Esophagus (tissue), 2 donors: ENCODE results near the gene HLCS. TPM values are rescaled to one million over a fixed set of nuclear protein-coding genes. Genes with fewer than 3 reads are reported as not detected.

Experiments used
- H3K27ac ChIP-seq, 2 donors: one replicate each; pipeline ENCODE4 v1.5.1; 2013; ENCODE audit warnings: low read depth in 2 of 2, mild to moderate bottlenecking in 2 of 2, inconsistent platforms in 1 of 2, low read length in 1 of 2, moderate library complexity in 1 of 2
- H3K27me3 ChIP-seq, 2 donors: one replicate each; pipeline ENCODE4 v1.6.1; 2013; ENCODE audit warnings: low read length in 2 of 2, control low read depth in 1 of 2, mild to moderate bottlenecking in 1 of 2; ENCODE audit not compliant: insufficient read depth in 2 of 2, control insufficient read depth in 1 of 2
- H3K36me3 ChIP-seq, 2 donors: one replicate each; pipeline ENCODE4 v1.6.1; 2013; ENCODE audit warnings: low read length in 1 of 2; ENCODE audit not compliant: control insufficient read depth in 2 of 2, insufficient read depth in 2 of 2
- H3K4me1 ChIP-seq, 2 donors: one replicate each; pipeline ENCODE4 v1.6.1; 2013; ENCODE audit warnings: low read length in 1 of 2; ENCODE audit not compliant: control insufficient read depth in 2 of 2, insufficient read depth in 2 of 2
- H3K4me3 ChIP-seq, 2 donors: one replicate each; pipeline ENCODE4 v1.5.1; 2013; ENCODE audit warnings: low read length in 2 of 2, mild to moderate bottlenecking in 2 of 2, low read depth in 1 of 2, moderate library complexity in 1 of 2
- H3K9me3 ChIP-seq, 2 donors: one replicate each; pipeline ENCODE4 v1.6.1; 2013; ENCODE audit warnings: mild to moderate bottlenecking in 2 of 2, low read depth in 1 of 2, low read length in 1 of 2, moderate library complexity in 1 of 2; ENCODE audit not compliant: control insufficient read depth in 2 of 2, insufficient read depth in 1 of 2
- WGBS, 2 donors: extraction: QIAGEN DNeasy Blood & Tissue Kit; methylation state at CpG; one replicate each; pipeline ENCODE4 v1.1.7; 2013; 5-methylcytosine and 5-hydroxymethylcytosine counted together
- polyA plus RNA-seq, 2 donors: library from polyadenylated mRNA; stranded (reverse); fragments of 200-250 nt; gene quantifications; one replicate each; pipeline ENCODE4 v1.2.3, GENCODE V29; 2013
- donor health status: healthy with polysubstance abuse.
- donor health status: Bipolar disorder and iron deficiency.

The HLCS gene
- polyA plus RNA-seq, 2 donors: 3.9 to 4.8 TPM

- Histone ChIP-seq H3K4me3 (no peak overlapping the region), H3K27me3 (no peaks in the 10 kb centered on the region)
- WGBS, 2 donors: 68 to 72% methylated on average over 30 of the region's 30 CpGs
These were observed 235.9 kb downstream of the HLCS start for GRCh38 chr21:36730291-36731281.

GRCh38 chr21:36729310-36729970 lies 237.0 kb downstream of the HLCS start:
- H3K36me3 ChIP-seq: peaks cover 0 to 25% of the 10 kb centered on the region in 2 donors
- H3K27ac ChIP-seq: no peak overlapping the region
- no peaks in the 10 kb centered on the region for H3K27me3 ChIP-seq
- no peaks in the 10 kb centered on the region for H3K4me1 ChIP-seq
- 83 to 87% methylated on average over 18 of the region's 18 CpGs for WGBS, 2 donors
- no peak overlapping the region for H3K4me3 ChIP-seq
- H3K9me3 ChIP-seq: no peaks in the 10 kb centered on the region

More at GRCh38 chr21:36730291-36731281, 235.9 kb downstream of the HLCS start:
- Histone ChIP-seq H3K36me3 (peaks cover 0 to 34% of the 10 kb centered on the region in 2 donors), H3K27ac (no peak overlapping the region), H3K4me1 (no peaks in the 10 kb centered on the region), H3K9me3 (no peaks in the 10 kb centered on the region)

GRCh38 chr21:36728371-36729111 lies 237.9 kb downstream of the HLCS start:
- no peak overlapping the region for H3K4me3 ChIP-seq
- H3K9me3 ChIP-seq: no peaks in the 10 kb centered on the region
- H3K36me3 ChIP-seq: peaks cover 0 to 25% of the 10 kb centered on the region in 2 donors
- 67 to 77% methylated on average over 14 of the region's 14 CpGs for WGBS, 2 donors
- H3K27ac ChIP-seq: no peak overlapping the region
- H3K27me3 ChIP-seq: no peaks in the 10 kb centered on the region
- H3K4me1 ChIP-seq: no peaks in the 10 kb centered on the region

GRCh38 chr21:36727866-36728265 lies 238.6 kb downstream of the HLCS start:
- H3K27ac ChIP-seq: no peak overlapping the region
- WGBS, 2 donors: 78 to 87% methylated on average over 6 of the region's 6 CpGs
- H3K27me3 ChIP-seq: no peaks in the 10 kb centered on the region
- H3K36me3 ChIP-seq: peaks cover 0 to 25% of the 10 kb centered on the region in 2 donors
- no peaks in the 10 kb centered on the region for H3K4me1 ChIP-seq
- no peak overlapping the region for H3K4me3 ChIP-seq
- H3K9me3 ChIP-seq: no peaks in the 10 kb centered on the region

- Histone ChIP-seq H3K9me3 (no peaks in the 10 kb centered on the region), H3K4me3 (no peak overlapping the region), H3K4me1 (no peaks in the 10 kb centered on the region), H3K36me3 (peaks cover 0 to 14% of the 10 kb centered on the region in 2 donors), H3K27me3 (no peaks in the 10 kb centered on the region), H3K27ac (no peak overlapping the region)
- 95 to 96% methylated on average over 12 of the region's 12 CpGs for WGBS, 2 donors
These were observed 240.6 kb downstream of the HLCS start for GRCh38 chr21:36725793-36726386.

GRCh38 chr21:36724660-36725059 lies 241.8 kb downstream of the HLCS start:
- H3K27me3 ChIP-seq: no peaks in the 10 kb centered on the region
- 65 to 68% methylated on average over 3 of the region's 3 CpGs for WGBS, 2 donors
- H3K4me3 ChIP-seq: no peak overlapping the region
- H3K4me1 ChIP-seq: no peaks in the 10 kb centered on the region
- H3K36me3 ChIP-seq: peaks cover 0 to 11% of the 10 kb centered on the region in 2 donors
- H3K9me3 ChIP-seq: no peaks in the 10 kb centered on the region
- no peak overlapping the region for H3K27ac ChIP-seq

- Histone ChIP-seq H3K27me3 (no peaks in the 10 kb centered on the region), H3K4me1 (peaks cover 0 to 7% of the 10 kb centered on the region in 2 donors), H3K4me3 (no peak overlapping the region), H3K36me3 (peaks cover 0 to 11% of the 10 kb centered on the region in 2 donors), H3K27ac (no peak overlapping the region), H3K9me3 (no peaks in the 10 kb centered on the region)
- WGBS, 2 donors: 74 to 79% methylated on average over 14 of the region's 14 CpGs
These were observed 243.0 kb downstream of the HLCS start for GRCh38 chr21:36723371-36723881.

GRCh38 chr21:36722370-36723368 lies 243.8 kb downstream of the HLCS start:
- Histone ChIP-seq H3K27ac (no peak overlapping the region), H3K36me3 (peaks cover 0 to 7% of the 10 kb centered on the region in 2 donors), H3K9me3 (no peaks in the 10 kb centered on the region), H3K27me3 (no peaks in the 10 kb centered on the region), H3K4me1 (peaks cover 0 to 7% of the 10 kb centered on the region in 2 donors), H3K4me3 (no peak overlapping the region)
- 66 to 69% methylated on average over 25 of the region's 25 CpGs for WGBS, 2 donors
